Activated T-cell treated with anti-CD3 and anti-CD28 coated beads, Interleukin-2, amount 50 U/mL, for 72 hours (primary cell): ENCODE measurements around the gene MYH9. TPM values are rescaled to one million over a fixed set of nuclear protein-coding genes. Genes with fewer than 3 reads are reported as not detected.

Experiments
- ATAC-seq, 2 donors: fragments of 150-1000 bp; cut with Tn5 transposase; replicated peaks in 1 of 2; 2 replicates each; pipeline ENCODE4 v1.10.0; 2021; ENCODE audit warnings: moderate library complexity in 2 of 2, mild to moderate bottlenecking in 1 of 2
- DNase-seq, 2 donors: peaks; one replicate each; pipeline ENCODE4 v3.0.0; 2021 to 2022; ENCODE audit warnings: mixed read lengths in 1 of 2
- H3K27ac Mint-ChIP-seq: one replicate; pipeline ENCODE4 v1.8.0; 2022; ENCODE audit warnings: mild to moderate bottlenecking, moderate library complexity, mixed read lengths
- H3K27me3 Mint-ChIP-seq: one replicate; pipeline ENCODE4 v1.8.0; 2022; ENCODE audit warnings: low read depth, mixed read lengths
- H3K36me3 Mint-ChIP-seq, 2 donors: one replicate each; pipeline ENCODE4 v1.8.0; 2022; ENCODE audit warnings: mixed read lengths in 2 of 2, mild to moderate bottlenecking in 1 of 2; ENCODE audit not compliant: insufficient read depth in 2 of 2
- H3K4me1 Mint-ChIP-seq: one replicate; pipeline ENCODE4 v1.8.0; 2022; ENCODE audit warnings: low read depth, mixed read lengths
- H3K4me3 Mint-ChIP-seq, 2 donors: one replicate each; pipeline ENCODE4 v1.8.0; 2022; ENCODE audit warnings: mild to moderate bottlenecking in 2 of 2, mixed read lengths in 2 of 2, moderate library complexity in 2 of 2
- H3K9me3 Mint-ChIP-seq, 2 donors: one replicate each; pipeline ENCODE4 v1.8.0; 2022; ENCODE audit warnings: mixed read lengths in 2 of 2
- total RNA-seq, 2 donors: library from RNA; stranded (reverse); gene quantifications; one replicate each; pipeline ENCODE4 v1.2.3, GENCODE V29; 2022

The MYH9 gene
- total RNA-seq, 2 donors from 2014 or later = 529 to 662 TPM

- Mint-ChIP-seq H3K4me3 (peak overlapping the region; percentile 49 to 61), H3K27me3 (no peaks in the 10 kb centered on the region)
- ATAC-seq = peak; percentile 65 to 66
These were observed 48.3 kb downstream of the MYH9 start for GRCh38 chr22:36339171-36340065.

DNA sequence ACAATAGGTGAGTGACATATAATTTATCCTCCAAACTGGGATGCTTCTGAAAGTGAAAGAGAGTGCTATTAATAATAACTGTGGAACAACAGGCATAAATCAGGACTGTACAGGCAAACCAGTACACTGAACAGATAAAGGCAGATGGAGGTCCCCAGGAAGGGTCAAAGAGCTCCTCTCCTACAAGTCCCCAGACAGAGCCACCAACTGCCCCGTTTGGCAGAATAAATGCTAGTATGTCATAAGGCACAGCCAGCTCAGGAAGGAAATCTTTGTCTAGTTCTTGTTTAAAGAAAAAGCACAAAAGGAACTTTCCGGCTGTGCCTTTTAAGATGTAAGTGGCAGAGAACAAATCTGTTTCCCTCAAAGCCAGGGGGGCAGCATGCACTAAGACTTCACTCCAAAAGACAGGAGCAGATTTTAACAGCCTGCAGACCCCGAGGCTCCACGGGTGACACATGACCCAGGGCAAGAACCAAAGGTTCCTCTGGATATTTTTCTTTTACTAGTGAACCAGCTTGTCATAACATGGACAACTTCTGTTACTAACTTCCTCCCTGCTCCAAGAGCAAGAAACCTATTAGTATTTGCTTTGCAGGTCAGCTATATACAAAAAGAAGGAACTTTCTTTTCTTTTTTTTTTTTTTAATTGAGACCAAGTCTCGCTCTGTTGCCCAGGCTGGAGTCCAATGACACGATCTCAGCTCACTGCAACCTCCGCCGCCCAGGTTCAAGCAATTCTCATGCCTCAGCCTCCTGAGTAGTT lies 50.2 kb downstream of the MYH9 start:
- ATAC-seq = no peak
- H3K27me3 Mint-ChIP-seq = no peaks in the 10 kb centered on the region
- no peak for DNase-seq
- peaks cover 13 to 47% of the 10 kb centered on the region in 2 donors for H3K36me3 Mint-ChIP-seq
- peak overlapping the region; percentile 33 to 91 for H3K4me3 Mint-ChIP-seq
- peak overlapping the region; percentile 88 for H3K27ac Mint-ChIP-seq
- peaks cover 100% of the 10 kb centered on the region for H3K4me1 Mint-ChIP-seq
- no peaks in the 10 kb centered on the region for H3K9me3 Mint-ChIP-seq

More at GRCh38 chr22:36339171-36340065, 48.3 kb downstream of the MYH9 start:
- Mint-ChIP-seq H3K36me3 (peaks cover 12 to 42% of the 10 kb centered on the region in 2 donors), H3K4me1 (peaks cover 100% of the 10 kb centered on the region), H3K9me3 (no peaks in the 10 kb centered on the region), H3K27ac (peak overlapping the region; percentile 93)
- peak; percentile 51 to 65 for DNase-seq

- ATAC-seq (no peak), DNase-seq (no peak)
- Mint-ChIP-seq H3K27me3 (no peaks in the 10 kb centered on the region), H3K4me1 (peaks cover 100% of the 10 kb centered on the region), H3K27ac (peak overlapping the region; percentile 88), H3K36me3 (peaks cover 13 to 42% of the 10 kb centered on the region in 2 donors), H3K4me3 (peak overlapping the region; percentile 33 to 91), H3K9me3 (no peaks in the 10 kb centered on the region)
These were observed 51.3 kb downstream of the MYH9 start for GRCh38 chr22:36336246-36337182.

DNA sequence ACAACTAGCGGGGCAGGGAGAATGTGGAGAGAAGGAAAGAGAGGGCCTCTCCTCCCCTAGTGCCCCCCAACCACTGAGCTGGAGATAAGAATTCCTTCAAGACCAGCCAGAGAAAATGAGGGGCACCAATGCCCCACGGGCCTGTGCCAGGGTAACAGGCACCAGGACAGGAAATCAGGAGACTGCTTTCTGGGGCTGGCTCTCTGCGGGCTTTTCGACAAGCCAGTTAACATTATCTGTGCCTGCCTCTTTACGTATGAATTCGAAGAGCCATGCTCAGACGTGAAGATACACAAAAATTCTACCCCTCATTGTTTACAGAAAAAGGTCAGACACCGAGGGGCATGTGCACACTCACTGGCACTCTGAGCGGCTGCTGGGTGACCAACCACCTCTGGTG lies 52.1 kb downstream of the MYH9 start:
- peaks cover 100% of the 10 kb centered on the region for H3K4me1 Mint-ChIP-seq
- no peak for DNase-seq

DNA sequence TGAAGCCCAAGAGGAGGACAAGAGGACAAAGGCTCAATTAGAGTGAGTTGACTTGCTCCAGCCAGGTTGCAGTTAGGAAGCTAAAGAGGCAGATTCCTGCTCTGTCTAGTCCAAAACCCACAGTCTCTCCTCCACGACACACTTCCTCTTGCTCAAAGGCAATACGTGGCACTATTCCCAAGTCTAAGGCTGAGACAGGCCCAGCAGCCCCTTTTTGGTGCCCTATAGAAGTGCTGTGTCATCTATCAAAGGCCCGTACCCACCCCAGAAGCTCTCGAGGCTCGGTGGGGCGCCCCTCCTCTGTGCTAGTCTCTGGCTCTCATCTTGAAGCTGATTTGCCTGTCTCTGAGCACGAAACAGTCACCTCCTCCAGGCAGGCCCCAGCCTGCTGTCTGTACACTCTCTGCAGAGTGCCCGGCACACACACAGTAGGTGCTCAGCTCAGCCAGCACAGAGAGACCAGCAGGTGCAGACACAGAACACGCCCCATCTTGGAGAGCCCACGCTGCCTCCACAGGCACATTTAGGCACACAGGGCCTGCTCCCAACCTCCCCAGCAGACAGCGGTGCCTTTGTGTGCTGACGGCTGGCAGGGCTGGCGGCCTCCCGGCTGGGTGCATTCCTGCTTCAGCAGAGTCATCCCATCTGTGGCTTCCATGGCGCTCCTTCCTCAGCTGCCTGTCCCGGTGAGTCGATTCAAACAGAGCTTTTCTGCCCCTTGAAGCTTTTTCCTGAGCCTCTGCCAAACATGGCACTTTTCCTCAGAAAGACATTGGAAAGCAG lies 52.8 kb downstream of the MYH9 start:
- ATAC-seq (no peak), DNase-seq (no peak)
- Mint-ChIP-seq H3K36me3 (peaks cover 11 to 42% of the 10 kb centered on the region in 2 donors), H3K27ac (peak overlapping the region; percentile 99), H3K9me3 (no peaks in the 10 kb centered on the region), H3K4me3 (peak overlapping the region; percentile 91 to 93), H3K27me3 (no peaks in the 10 kb centered on the region), H3K4me1 (peaks cover 100% of the 10 kb centered on the region)

More for the DNA sequence above, 52.1 kb downstream of the MYH9 start:
- Mint-ChIP-seq H3K9me3 (no peaks in the 10 kb centered on the region), H3K27ac (peak overlapping the region; percentile 99), H3K27me3 (no peaks in the 10 kb centered on the region), H3K4me3 (peak overlapping the region; percentile 91 to 93), H3K36me3 (peaks cover 13 to 42% of the 10 kb centered on the region in 2 donors)
- no peak for ATAC-seq

GRCh38 chr22:36334081-36334820 lies 53.5 kb downstream of the MYH9 start:
- peak in 1 of 2 donors; percentile 48 for DNase-seq
- no peak for ATAC-seq
- peaks cover 15 to 42% of the 10 kb centered on the region in 2 donors for H3K36me3 Mint-ChIP-seq
- peak overlapping the region; percentile 99 for H3K27ac Mint-ChIP-seq
- peaks cover 100% of the 10 kb centered on the region for H3K4me1 Mint-ChIP-seq
- peak overlapping the region; percentile 91 to 93 for H3K4me3 Mint-ChIP-seq
- no peaks in the 10 kb centered on the region for H3K27me3 Mint-ChIP-seq
- no peaks in the 10 kb centered on the region for H3K9me3 Mint-ChIP-seq

DNA sequence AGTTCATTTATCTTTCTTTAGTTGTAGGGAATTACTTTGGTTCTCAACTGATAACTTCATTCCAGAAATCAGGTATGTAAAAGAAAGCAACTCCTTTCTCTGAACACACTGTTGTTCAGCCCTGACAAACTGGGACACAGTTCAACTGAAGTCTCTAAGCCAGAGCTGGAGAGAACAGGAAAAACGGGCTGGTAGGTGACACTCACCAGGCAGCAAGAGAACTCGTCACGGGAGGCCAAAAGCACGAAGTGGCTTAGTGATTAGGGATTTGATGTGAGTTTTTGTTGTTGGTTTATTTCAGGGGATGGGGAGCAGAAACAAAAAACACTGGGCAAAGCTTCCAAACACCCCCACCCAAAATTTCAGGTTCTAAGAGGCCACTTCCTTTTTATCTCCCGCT lies 54.1 kb downstream of the MYH9 start:
- Mint-ChIP-seq H3K36me3 (peaks cover 19 to 43% of the 10 kb centered on the region in 2 donors), H3K27me3 (no peaks in the 10 kb centered on the region), H3K4me1 (peaks cover 100% of the 10 kb centered on the region), H3K4me3 (peak overlapping the region; percentile 91 to 93), H3K9me3 (no peaks in the 10 kb centered on the region), H3K27ac (peak overlapping the region; percentile 99)
- no peak for DNase-seq
- no peak for ATAC-seq

DNA sequence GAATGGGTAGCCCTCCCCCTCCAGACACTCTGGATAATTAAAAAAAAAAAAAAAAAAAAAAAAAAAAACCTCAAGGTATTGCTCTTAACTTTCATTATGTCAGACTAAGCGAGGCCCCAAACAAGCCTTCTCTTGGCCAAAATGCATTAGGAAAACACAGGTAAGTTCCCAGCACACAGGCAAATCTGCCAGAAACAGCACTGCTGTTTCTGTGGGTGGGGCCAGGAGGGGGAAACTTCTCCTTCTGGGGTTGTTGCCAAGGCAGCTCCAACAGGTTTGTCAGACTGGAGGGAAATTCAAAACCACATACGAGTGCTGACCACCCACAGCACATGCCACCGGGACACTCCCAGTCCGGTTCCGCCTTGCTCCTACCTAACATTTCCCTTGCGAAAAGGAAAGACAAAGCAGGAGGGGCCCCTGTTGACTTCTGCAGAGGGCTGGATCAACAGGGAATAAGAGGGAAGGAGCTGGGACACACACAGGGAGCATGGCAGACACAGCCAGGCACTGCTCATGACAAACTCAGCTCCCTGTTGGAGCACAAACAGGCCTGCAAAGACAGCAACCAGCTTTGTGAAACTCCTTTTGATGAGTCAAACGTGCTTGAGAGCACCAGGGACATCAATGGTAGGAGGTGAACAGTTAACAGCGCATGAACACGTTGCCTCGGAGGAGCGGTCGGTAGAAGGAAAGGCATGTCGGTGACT lies 55.0 kb downstream of the MYH9 start:
- peak overlapping the region; percentile 99 for H3K27ac Mint-ChIP-seq
- peak; percentile 56 to 64 for ATAC-seq
- peaks cover 100% of the 10 kb centered on the region for H3K4me1 Mint-ChIP-seq

DNA sequence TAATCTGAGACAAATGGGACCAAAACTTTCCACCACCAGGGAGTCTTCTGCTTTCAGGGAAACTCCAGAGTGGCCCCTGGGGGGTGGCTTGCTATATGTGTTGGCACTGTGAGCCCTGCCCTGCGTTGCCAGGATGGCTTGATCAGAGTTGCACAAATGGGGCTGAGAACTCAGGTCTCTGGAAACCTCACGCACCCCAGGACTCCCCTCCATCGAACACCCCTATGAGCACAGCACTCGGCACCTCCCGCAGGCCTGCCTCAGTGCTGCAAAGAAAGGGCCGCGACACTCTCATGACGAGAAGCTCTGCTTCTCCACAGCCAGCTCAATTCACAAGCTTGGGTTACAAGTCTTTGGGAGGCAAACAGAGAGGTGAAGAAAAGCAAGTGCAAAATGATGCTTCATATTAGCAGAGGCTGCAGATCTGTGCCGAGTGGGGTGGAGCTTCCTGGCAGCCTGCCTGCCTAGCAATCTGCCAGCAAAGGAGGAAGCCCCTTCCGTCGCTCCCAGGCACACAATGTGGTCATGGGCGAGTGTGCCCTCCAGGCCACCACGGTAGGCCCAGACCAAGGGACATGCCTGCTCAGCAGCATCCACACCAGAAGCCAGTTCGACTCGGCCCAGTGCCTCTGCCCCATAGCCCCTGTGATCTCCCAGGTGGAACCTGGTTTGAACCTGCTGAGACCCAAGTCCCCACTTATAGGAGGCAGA lies 55.7 kb downstream of the MYH9 start:
- H3K4me3 Mint-ChIP-seq = peak overlapping the region; percentile 91 to 93
- no peaks in the 10 kb centered on the region for H3K9me3 Mint-ChIP-seq
- DNase-seq = peak; percentile 66 to 67
- ATAC-seq = peak; percentile 39
- peaks cover 99% of the 10 kb centered on the region for H3K4me1 Mint-ChIP-seq
- peaks cover 21 to 49% of the 10 kb centered on the region in 2 donors for H3K36me3 Mint-ChIP-seq
- H3K27ac Mint-ChIP-seq = peak overlapping the region; percentile 99
- no peaks in the 10 kb centered on the region for H3K27me3 Mint-ChIP-seq

More for the DNA sequence above, 55.0 kb downstream of the MYH9 start:
- peak; percentile 69 to 83 for DNase-seq
- no peaks in the 10 kb centered on the region for H3K9me3 Mint-ChIP-seq
- H3K4me3 Mint-ChIP-seq = peak overlapping the region; percentile 91 to 93
- peaks cover 21 to 48% of the 10 kb centered on the region in 2 donors for H3K36me3 Mint-ChIP-seq
- no peaks in the 10 kb centered on the region for H3K27me3 Mint-ChIP-seq

DNA sequence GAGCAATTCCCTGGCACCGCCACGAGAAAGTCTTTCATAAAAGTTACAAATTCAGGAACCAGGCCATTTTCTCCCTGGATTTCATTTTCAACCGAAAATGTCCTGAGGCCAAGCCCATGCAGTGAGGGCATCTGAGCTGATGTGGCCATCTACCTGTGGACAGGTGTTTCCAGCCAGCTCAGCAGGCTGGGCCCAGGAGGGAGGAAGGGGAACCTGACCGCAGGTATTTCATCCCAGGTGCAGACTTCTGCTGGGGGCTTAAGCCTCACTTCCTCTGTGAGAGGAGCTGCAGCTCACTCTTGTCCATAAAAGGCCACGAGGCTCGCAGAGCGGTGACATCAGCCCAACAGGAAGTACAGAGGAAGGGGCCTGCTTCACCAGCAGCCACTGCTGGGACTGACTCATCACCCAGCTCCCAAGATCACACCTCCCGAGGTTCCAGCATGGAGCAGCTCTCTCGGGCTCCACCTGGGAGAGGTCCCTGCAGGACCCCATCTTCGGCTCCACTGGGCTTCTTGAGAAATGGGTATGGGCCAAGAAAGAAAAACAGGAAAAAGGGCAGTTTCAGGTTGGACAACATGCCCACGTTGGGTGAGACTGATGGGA lies 56.4 kb downstream of the MYH9 start:
- Mint-ChIP-seq H3K4me1 (peaks cover 93% of the 10 kb centered on the region), H3K9me3 (no peaks in the 10 kb centered on the region), H3K4me3 (peak overlapping the region; percentile 91 to 93), H3K36me3 (peaks cover 24 to 49% of the 10 kb centered on the region in 2 donors), H3K27me3 (no peaks in the 10 kb centered on the region), H3K27ac (peak overlapping the region; percentile 99)
- ATAC-seq = peak; percentile 62 to 65
- DNase-seq = peak; percentile 82 to 84
